ENCODE measurements around the gene G3BP2. TPM values are rescaled to one million over a fixed set of nuclear protein-coding genes. Genes with fewer than 3 reads are reported as not detected.

The G3BP2 gene
- total and polyA plus RNA-seq, 10 of the 15 experiments (the other 5 are each of a cell fraction or from before 2014, with no cell fraction given) = 22.2 to 176 (median 102) TPM

DNA sequence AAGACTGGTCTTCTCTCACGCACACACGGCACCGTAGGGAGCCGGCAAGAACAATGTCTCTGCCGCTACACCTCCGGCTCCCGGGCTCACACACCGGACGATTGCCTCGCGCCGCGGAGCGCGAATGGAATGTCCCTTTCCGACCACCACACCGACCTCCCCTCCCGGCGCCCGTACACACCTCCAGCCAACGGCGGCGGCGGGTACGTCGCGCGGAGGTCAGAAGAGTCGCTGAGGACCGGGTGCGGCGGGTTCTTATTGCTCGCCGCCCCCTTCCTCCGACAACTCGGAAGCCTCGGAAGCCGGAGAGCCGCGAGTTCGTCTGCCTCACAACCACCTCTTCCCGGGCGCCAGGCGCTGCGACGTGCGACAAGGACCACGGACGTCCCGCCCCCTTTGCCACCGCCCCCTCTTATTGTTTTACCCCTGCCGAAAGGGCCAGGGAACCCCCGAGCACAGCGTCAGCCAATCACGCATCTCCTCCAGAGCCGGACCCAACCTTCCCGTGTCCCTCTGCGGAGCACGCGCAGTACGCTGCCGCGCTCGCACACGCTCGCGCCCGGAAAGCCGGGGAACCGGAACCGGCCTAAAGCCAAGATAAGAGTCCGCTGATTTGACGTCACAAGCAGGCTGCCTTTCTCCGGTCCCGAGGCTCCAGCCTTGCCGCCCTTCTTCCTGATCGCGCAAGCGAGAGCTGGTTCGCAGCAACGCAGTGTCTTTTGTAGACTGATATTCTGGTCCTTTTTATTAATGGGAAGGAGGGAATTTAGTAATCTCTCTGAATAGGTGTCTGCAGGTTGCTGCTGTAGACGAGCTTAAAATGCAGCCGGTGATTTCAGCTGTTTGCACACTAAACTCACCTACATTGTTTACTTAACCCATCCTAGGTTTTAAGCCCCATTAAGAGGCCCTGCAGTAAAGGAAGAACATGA is at the start of gene G3BP2 (continued):
- no peak for TF ChIP-seq SPI1 (IDR thresholded peaks at IDR 0.05; ENCODE audit: borderline replicate concordance, insufficient read depth, low read depth, low read length)
- TF ChIP-seq TCF7 (IDR thresholded peaks at IDR 0.05; ENCODE audit: borderline replicate concordance) = no peak
- peak; percentile 85 for TF ChIP-seq PML (IDR thresholded peaks at IDR 0.05; ENCODE audit: low read length)
- TF ChIP-seq STAT1 (conservative IDR thresholded peaks at IDR 0.05) = no peak
- TF ChIP-seq, protein P1, sequence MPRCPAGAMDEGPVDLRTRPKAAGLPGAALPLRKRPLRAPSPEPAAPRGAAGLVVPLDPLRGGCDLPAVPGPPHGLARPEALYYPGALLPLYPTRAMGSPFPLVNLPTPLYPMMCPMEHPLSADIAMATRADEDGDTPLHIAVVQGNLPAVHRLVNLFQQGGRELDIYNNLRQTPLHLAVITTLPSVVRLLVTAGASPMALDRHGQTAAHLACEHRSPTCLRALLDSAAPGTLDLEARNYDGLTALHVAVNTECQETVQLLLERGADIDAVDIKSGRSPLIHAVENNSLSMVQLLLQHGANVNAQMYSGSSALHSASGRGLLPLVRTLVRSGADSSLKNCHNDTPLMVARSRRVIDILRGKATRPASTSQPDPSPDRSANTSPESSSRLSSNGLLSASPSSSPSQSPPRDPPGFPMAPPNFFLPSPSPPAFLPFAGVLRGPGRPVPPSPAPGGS (IDR thresholded peaks at IDR 0.05; ENCODE audit: borderline replicate concordance, insufficient read depth, low read depth, low read length, poor library complexity, severe bottlenecking) = no peak
- TF ChIP-seq EED (IDR thresholded peaks at IDR 0.05; ENCODE audit: low read depth) = no peak
- TF ChIP-seq MEF2A (IDR thresholded peaks at IDR 0.05; ENCODE audit: insufficient read depth, low read depth, low read length) = 0 out of 2 replicates have a peak, but pooled peaks have one; percentile 4
- TF ChIP-seq SRF (IDR thresholded peaks at IDR 0.05; ENCODE audit: low read depth in 2 of 2, low read length in 2 of 2) = peak in 1 of 2 experiments; percentile 68; a peak in 3 of 4 replicates
- TF ChIP-seq KDM1A (IDR thresholded peaks at IDR 0.05; ENCODE audit: borderline replicate concordance) = no peak
- TF ChIP-seq BHLHE40 (IDR thresholded peaks at IDR 0.05; ENCODE audit: borderline replicate concordance in 1 of 2, low read depth in 2 of 2, low read length in 1 of 2) = peak in 1 of 2 experiments; percentile 68; a peak in 2 of 4 replicates
- TF ChIP-seq DPF2 (IDR thresholded peaks at IDR 0.05) = peak; percentile 62
- TF ChIP-seq EP300 (IDR thresholded peaks at IDR 0.05; ENCODE audit: borderline replicate concordance in 1 of 2, control insufficient read depth in 1 of 2, low read depth in 2 of 2, low read length in 2 of 2) = peak in 1 of 2 experiments; percentile 9; a peak in 1 of 4 replicates
- TF ChIP-seq, protein P2, sequence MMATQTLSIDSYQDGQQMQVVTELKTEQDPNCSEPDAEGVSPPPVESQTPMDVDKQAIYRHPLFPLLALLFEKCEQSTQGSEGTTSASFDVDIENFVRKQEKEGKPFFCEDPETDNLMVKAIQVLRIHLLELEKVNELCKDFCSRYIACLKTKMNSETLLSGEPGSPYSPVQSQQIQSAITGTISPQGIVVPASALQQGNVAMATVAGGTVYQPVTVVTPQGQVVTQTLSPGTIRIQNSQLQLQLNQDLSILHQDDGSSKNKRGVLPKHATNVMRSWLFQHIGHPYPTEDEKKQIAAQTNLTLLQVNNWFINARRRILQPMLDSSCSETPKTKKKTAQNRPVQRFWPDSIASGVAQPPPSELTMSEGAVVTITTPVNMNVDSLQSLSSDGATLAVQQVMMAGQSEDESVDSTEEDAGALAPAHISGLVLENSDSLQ (IDR thresholded peaks at IDR 0.05) = peak; percentile 76
- TF ChIP-seq POU2F2 (IDR thresholded peaks at IDR 0.05; ENCODE audit: borderline replicate concordance, low read depth, low read length) = peak; percentile 30; the same call in 1 of the 3 replicates
- peak; percentile 74 for TF ChIP-seq GABPA (IDR thresholded peaks at IDR 0.05; ENCODE audit: low read depth)
- TF ChIP-seq, protein P3, sequence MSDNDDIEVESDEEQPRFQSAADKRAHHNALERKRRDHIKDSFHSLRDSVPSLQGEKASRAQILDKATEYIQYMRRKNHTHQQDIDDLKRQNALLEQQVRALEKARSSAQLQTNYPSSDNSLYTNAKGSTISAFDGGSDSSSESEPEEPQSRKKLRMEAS (IDR thresholded peaks at IDR 0.05; ENCODE audit: low read depth, low read length) = peak; percentile 85
- TF ChIP-seq PAX5 (IDR thresholded peaks at IDR 0.05; ENCODE audit: borderline replicate concordance, low read depth, low read length) = peak; percentile 97
- TF ChIP-seq MYC (IDR thresholded peaks at IDR 0.05; ENCODE audit: insufficient read depth, insufficient read length, insufficient replicate concordance, low read length, severe bottlenecking) = no peak
- TF ChIP-seq, protein P4, sequence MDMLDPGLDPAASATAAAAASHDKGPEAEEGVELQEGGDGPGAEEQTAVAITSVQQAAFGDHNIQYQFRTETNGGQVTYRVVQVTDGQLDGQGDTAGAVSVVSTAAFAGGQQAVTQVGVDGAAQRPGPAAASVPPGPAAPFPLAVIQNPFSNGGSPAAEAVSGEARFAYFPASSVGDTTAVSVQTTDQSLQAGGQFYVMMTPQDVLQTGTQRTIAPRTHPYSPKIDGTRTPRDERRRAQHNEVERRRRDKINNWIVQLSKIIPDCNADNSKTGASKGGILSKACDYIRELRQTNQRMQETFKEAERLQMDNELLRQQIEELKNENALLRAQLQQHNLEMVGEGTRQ (IDR thresholded peaks at IDR 0.05; ENCODE audit: borderline replicate concordance, low read depth, low read length) = no peak; the same call in 1 of the 2 replicates
- TF ChIP-seq, protein P5, sequence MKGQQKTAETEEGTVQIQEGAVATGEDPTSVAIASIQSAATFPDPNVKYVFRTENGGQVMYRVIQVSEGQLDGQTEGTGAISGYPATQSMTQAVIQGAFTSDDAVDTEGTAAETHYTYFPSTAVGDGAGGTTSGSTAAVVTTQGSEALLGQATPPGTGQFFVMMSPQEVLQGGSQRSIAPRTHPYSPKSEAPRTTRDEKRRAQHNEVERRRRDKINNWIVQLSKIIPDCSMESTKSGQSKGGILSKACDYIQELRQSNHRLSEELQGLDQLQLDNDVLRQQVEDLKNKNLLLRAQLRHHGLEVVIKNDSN (IDR thresholded peaks at IDR 0.05; ENCODE audit: borderline replicate concordance, extremely low read length, insufficient read depth, low read depth, low read length) = no peak
- no peak for TF ChIP-seq RBBP5 (conservative IDR thresholded peaks at IDR 0.05)
- TF ChIP-seq POLR2A (IDR thresholded peaks at IDR 0.05; ENCODE audit: low read depth, low read length) = peak; percentile 98
- no peak for TF ChIP-seq ZNF384 (IDR thresholded peaks at IDR 0.05; ENCODE audit: borderline replicate concordance, low read depth, low read length)
- no peak for TF ChIP-seq TARDBP (IDR thresholded peaks at IDR 0.05; ENCODE audit: borderline replicate concordance)
- no peak for TF ChIP-seq ASH2L (IDR thresholded peaks at IDR 0.05; ENCODE audit: borderline replicate concordance, low read depth)
